ENCODE data around the gene MCF2L.
"Not testable (repeated sequence)": the region's sequence is repeated elsewhere in the genome, so short reads cannot be mapped to it uniquely, and the experiment has no call there.

Gene MCF2L

DNA sequence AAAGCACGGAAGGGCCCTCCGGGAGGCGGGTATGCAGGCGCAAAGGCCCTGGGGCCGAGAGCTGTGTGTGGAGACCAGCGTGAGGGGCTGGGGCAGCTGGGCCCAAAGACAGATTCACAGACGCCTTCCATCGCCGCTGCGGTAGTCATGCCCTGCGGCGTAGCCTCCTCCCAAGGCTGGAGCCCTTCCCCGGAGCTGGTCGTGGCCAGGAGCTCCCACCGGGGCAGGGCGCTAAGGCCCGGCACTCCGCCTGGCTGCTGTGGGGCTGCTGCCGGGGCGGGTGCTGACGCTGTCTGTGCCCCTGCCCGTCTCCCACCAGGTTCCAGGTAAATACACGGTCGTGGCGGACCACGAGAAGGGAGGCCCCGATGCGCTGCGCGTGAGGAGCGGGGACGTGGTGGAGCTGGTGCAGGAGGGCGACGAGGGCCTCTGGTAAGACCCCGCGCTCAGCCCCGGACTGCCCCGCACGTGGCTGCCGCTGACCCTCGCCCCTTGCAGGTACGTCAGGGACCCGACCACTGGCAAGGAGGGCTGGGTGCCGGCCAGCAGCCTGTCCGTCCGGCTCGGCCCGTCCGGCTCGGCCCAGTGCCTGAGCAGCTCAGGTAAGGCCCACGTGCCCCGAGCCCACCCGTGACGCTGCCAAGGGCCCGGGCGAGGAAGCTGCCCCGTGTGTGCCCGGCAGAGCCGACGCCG is 127.2 kb downstream of the MCF2L start:
- DNase-seq (ENCODE audit: low spot score): no peak

DNA sequence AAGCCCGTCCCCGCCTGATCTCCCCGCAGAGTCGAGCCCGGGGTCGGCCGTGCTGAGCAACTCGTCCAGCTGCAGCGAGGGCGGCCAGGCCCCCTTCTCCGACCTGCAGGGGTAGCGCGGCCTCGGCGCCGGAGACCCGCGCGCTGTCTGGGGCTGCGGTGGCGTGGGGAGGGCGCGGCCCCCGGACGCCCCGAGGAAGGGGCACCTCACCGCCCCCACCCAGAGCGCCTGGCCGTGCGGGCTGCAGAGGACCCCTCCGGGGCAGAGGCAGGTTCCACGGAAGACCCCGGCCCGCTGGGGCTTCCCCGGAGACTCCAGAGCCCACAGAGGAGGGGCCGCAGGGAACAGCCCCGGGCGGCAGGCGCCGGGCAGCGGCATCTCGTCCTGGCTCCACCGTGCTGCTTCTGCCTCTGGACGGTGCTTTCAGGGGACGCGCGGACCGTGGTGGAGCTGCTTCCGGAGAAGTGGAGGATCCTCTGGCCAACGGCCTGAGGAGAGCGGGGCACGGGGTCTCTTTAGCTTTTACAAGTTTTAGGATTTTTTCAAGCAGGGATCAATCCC is 127.8 kb downstream of the MCF2L start:
- DNase-seq (ENCODE audit: low spot score): no peak

DNA sequence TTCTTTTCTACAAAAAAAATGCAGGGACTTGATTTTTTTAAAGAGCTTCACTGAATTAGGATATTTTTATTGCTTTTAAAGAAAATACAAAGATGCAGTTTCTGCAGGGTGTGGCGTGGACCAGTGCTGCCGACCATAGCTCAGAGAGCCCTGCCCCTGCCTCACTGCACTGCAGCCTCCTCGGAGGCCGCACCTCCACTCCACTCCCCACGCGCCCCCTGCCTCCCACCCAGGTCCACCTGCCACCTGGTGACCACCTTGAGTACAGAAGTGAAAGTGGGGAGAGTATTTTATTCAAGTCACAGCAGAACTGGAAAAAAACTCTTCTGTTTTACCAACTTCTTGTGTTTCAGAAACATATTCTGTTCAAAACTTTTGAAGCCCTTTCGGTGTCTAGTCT is 128.6 kb downstream of the MCF2L start:
- no peak for DNase-seq (ENCODE audit: low spot score)

DNA sequence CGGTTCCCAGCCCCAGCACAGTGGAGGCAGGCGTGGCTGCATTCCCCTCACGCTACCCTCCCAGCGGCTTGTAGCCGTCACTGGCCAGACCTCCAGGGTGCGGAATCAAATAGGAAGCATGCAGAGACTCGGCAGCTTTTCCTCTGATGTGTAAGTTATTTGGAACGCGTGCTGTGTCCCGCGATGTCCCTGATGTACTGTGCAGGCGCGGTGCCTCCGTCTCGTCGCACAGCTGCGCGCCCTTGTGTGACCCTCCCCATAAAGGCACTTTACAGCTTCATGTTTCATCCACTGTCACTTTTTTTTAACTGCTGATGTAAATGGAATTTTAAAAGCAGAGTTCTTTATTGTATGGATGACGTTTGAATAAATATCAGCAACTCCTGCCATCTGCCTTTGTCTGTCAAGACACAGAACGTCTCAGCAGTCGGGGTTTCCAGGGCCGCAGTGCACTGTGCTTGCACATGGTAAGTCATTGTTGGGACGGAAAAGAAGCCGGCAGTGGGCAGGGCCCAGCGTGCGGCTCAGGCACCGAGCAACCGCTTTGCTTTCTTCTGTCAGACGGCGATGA is 129.2 kb downstream of the MCF2L start:
- no peak for DNase-seq (ENCODE audit: low spot score)

DNA sequence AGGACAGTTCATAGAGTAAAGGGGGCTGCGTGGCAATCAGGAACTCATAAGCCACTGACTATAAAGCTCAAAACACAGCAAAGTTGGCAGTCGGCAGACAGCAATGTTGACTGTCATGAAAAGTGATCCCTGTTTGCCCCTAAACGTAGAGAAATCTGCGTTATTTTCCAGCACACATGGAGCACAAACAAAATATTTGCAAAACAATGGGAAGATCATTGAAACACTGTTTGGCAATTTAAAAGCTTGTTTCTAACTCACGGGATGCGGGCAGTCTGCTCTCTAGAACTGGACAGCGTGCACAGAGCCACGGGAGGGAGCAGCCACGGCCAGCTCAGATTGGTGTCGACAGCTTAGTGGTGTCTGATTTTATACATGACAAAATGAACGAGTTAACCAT is 130.1 kb downstream of the MCF2L start:
- no peak for DNase-seq (ENCODE audit: low spot score)

DNA sequence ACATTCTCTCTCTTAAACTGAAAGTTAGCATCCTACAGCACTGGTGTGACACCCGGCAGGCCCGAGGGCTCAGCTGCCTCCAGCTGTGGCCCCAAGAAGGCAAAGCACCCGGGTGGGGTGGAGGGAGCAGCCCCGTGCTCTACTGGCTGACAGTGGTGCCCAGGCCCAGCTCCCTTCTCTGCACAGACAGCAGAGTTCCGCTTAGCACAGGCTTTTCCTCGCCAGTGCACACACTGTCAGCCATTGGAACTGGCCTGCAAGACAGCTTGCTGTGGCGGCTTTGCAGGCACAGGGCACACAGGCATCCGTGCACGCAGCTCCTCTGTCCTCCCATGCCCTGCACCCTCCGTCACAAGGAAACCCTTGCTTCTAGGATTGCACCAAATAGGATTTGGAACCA is 133.3 kb downstream of the MCF2L start:
- not testable (repeated sequence) for DNase-seq (ENCODE audit: low spot score)

DNA sequence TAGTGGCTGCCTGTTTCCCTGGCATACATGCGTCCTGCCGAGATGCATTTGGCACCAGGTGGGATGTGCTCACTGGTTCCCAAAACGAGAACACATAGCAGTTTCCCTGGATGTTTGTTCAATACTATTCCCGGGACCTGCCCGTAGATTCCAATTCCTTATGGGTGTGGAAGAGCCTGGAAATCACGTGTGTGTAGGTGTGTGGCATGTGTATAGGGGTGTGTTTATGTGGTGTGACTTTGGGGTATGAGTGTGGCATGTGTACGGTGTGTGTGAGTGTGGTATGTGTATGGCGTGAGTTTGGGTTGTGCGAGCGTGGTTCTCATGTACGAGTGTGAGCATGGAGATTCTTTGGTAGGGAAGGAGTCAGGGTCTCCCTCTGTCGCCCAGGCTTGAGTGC is 133.7 kb downstream of the MCF2L start:
- no peak for DNase-seq (ENCODE audit: low spot score)

DNA sequence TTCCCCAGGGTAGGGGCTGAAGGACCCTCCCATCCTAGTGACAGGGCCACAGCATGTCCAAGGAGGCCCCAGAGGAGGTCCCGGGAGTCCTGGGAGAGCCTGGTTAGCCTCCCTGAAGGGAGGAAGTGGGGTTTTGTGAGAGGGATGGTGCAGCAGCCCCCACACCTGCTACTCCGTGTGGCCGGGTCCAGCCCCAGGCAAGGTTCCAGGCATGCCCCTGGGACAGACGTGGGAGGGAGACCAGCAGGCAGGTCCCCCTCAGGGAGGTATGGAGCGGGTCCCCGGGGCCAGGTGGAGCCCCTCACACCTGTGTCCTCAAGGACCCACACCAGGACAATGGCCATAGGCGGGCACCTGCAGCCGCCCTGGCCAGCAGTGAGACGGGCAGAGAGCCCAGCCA is 134.6 kb downstream of the MCF2L start:
- DNase-seq (ENCODE audit: low spot score): no peak

DNA sequence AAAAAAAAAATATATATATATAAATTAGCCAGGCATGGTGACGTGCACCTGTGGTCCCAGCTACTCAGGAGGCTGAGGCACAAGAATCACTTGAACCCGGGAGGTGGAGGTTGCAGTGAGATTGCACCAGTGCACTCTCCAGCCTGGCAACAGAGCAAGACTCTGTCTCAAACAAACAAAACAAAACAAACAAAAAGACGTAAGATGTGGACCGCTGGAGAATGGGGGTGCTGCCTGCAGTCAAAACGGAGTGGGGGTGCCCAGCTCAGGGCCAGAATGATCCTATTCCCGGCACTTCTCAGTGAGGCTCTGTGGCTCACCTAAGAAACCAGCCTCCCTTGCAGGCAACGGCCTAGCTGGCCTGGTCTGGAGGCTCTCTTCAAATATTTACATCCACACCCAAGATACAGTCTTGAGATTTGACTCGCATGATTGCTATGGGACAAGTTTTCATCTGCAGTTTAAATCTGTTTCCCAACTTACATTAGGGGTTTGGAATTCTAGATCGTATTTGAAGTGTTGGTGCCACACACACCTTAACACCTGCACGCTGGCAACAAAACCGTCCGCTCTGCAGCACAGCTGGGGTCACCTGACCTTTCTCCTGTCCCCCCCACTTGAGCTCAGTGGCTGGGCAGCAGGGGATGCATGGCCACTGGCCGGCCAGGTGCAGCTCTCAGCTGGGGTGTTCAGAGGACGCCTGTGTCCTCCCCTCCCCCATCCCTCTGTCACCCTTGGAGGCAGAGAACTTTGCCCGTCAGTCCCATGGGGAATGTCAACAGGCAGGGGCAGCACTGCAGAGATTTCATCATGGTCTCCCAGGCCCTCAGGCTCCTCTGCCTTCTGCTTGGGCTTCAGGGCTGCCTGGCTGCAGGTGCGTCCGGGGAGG is 136.3 kb downstream of the MCF2L start, which contains the start of gene F7:
F7 (plus strand) TSS at position 760 of the 889 bp plus-strand sequence; CDS start at position 811, 51 bp downstream.
- DNase-seq (ENCODE audit: low spot score): peak; percentile 95

DNA sequence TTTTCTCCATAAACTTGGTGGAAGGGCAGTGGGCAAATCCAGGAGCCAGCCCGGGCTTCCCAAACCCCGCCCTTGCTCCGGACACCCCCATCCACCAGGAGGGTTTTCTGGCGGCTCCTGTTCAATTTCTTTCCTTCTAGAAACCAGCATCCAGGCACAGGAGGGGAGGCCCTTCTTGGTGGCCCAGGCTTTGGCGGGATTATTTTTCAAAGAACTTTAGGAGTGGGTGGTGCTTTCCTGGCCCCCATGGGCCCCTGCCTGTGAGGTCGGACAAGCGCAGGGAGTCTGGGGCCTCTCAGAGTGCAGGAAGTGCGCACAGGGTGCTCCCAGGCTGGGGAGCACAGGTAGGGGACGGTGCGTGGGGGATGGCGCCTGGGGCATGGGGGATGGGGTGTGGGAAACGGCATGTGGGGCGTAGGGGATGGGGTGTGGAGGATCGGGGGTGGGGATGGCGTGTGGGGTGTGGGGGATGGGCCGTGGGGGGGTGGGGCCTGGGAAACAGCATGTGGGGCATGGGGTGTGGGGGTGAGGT is 137.0 kb downstream of the MCF2L start:
- peak; percentile 44 for DNase-seq (ENCODE audit: low spot score)

DNA sequence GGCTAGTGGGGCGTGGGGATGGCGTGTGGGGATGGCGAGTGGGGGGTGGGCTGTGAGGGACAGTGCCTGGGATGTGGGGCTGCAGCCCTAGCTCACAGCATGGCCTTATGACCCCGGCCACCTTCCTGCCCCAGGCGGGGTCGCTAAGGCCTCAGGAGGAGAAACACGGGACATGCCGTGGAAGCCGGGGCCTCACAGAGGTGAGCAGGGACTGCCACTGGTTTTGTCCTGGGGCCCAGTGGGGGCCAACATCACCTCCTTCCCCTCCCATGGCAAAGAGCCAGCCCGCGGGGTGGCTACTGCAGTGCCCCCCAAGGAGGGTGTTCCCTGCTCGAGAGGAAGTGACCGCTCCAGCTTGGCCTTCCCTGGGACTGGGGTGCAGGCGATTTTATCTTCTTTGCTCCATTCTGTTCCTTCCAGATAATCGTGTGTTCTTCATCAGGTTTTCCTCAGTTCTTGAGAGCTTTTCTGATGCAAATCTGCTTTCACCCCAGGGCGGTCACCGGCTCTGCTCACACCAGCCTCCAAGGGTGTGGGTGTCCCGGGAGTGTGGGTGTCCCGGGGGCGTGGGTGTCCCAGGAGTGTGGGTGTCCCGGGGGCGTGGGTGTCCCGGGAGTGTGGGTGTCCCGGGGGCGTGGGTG is 137.8 kb downstream of the MCF2L start:
- DNase-seq (ENCODE audit: low spot score): no peak

DNA sequence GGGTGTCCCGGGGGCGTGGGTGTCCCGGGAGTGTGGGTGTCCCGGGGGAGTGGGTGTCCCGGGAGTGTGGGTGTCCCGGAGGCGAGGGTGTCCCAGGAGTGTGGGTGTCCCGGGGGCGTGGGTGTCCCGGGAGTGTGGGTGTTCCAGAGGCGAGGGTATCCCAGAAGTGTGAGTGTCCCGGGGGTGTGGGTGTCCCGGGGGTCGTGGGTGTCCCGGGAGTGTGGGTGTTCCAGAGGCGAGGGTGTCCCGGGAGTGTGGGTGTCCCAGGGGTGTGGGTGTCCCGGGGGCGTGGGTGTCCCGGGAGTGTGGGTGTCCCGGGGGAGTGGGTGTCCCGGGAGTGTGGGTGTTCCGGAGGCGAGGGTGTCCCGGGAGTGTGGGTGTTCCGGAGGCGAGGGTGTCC is 139.5 kb downstream of the MCF2L start:
- not testable (repeated sequence) for DNase-seq (ENCODE audit: low spot score)

DNA sequence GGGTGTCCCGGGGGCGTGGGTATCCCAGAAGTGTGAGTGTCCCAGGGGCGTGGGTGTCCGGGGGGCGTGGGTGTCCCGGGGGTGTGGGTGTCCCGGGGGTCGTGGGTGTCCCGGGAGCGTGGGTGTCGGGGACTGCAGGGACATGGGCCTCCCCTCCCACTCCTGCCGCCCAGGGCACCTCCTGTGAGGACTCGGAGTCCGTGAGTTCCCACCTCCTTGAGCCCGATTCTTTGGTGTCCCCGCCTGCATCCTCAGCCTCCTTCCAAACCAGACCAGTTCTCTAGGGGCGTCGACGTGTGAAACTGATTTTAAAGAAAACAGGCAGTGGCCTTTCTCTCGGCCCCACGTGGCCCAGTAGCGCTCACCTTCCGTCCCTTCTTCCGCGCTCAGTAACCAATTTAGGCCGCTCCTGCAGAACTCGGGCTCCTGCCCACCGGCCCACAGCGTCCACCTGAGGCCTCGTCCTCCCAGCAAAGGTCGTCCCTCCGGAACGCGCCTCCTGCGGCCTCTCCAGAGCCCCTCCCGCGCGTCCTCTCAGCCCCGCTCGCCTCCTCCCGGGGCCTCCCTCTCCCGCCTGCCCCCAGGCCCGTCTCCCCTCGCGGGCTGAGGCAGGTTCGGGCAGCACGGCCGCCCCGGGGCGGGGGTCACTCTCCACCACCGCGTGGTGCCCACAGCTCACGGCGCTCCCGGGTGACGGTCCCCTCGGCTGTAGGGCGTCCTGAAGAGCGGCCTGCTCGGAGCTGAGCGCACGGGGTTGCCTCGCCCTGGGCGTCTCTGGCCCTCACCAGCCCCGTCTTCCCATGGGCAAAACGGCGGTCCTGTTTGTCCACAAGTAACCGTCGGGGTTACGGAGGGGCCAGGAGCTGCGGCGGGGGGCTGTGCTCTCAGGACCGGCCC is 140.4 kb downstream of the MCF2L start:
- no peak for DNase-seq (ENCODE audit: low spot score)

DNA sequence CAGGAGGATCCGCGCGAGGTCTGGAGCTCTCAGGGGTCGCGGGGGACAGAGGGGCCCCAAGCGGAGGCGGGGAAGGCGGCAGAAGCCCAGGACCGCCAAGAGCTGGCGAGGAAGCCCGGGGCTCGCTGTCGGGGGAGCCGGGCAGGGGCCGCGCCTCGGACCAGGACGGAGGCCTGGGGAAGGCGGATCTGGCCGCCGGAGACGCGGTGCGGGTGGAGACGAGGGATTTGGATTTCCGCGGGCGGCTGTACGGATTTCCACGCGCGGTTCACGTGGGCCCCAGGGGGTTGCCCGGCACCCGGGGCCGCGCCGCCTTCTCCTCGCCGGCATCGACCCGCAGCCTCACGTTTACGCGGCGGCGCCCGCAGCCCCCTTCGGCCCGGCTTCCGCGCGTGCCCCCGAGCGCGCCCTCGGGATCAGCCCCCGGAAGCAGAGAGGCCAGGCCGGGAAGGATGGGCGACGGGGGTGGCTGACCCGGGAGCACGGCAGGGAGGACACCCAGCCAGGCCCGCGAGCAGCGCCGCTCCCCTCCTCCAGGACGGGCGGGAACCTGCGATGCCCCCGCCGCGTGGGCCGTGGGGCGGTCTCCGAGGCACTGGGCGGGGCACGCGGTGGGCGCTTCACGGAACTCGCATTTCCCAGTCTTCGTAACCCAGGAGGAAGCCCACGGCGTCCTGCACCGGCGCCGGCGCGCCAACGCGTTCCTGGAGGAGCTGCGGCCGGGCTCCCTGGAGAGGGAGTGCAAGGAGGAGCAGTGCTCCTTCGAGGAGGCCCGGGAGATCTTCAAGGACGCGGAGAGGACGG is 141.2 kb downstream of the MCF2L start:
- DNase-seq (ENCODE audit: low spot score): no peak

DNA sequence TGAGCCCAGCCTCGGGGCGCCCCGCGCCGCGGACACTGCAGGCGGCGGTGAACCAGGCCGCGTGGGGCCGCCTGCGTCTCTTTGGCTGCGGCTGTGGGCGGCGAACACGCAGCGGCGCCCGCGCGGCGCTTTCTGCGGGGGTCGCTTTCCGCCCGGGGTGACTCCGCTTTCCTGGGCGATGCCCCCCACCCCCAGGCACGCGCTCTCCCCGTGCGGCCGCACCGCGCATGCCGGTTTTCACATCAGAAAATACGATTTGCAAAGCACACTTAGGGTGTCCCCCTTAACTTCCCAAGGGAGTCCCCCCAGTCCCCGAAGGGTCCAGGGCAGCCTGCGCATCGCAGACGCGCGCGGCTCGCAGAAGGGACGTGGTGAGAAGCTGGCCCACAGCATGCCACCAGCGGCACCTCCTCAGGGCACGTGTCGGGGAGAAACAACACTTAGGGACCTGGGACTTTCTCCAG is 141.9 kb downstream of the MCF2L start:
- no peak for DNase-seq (ENCODE audit: low spot score)

DNA sequence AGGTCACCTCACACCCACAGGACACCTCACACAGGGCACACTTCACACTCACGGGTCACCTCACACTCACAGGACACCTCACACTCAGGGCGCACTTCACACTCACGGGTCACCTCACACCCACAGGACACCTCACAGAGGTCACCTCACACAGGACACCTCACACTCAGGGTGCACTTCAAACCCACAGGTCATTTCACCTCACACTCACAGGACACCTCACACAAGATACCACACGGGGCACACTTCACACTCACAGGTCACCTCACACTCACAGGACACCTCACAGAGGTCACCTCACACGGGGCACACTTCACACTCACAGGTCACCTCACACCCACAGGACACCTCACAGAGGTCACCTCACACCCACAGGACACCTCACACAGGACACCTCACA is 142.8 kb downstream of the MCF2L start:
- DNase-seq (ENCODE audit: low spot score): not testable (repeated sequence)

DNA sequence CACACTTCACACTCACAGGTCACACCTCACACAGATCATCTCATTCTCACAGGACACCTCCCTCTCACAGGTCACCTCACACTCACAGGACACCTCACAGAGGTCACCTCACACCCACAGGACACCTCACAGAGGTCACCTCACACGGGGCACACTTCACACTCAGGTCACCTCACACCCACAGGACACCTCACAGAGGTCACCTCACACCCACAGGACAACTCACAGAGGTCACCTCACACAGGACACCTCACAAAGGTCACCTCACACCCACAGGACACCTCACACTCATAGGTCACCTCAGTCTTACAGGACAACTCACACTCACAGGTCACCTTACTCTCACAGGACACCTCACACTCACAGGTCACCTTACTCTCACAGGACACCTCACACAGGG is 143.5 kb downstream of the MCF2L start:
- DNase-seq (ENCODE audit: low spot score): not testable (repeated sequence)

DNA sequence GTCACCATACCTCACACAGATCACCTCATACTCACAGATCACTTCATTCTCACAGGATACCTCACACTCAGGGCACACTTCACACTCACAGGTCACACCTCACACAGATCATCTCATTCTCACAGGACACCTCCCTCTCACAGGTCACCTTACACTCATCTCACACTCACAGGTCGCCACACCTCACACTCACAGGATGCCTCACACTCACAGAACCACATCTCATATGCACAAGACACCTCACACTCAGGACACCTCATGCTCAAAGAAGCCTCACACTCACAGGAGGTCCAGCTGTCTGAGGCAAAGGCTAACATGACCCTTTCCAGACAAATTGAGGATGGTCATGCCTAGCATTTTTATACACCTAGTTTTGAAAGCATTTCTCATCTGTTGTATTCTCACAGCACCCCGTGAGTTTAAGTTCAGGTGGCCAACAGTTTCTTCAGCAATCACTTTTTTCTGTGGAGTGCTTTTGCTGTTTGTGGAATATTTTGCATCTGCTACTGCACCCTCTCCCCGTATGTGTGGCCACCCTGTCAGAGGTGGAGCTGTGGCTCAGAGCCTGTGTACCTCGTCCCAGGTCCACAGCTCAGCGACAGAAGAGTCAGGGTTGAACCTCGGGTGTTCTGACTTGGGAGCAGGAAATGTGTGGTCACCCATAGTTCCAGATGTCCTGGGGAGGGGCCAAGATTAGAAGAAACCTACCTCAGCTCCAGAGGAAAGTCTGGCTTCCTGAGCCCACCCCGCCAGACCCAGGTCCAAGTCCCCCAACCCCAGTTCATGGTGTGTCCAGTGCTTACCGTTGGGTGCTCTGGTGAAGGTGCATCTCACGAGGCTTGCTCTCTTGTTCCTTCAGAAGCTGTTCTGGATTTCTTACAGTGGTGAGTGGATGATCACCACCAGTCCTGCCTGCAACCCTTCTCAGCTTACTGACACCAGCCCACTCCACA is 144.2 kb downstream of the MCF2L start:
- no peak for DNase-seq (ENCODE audit: low spot score)

DNA sequence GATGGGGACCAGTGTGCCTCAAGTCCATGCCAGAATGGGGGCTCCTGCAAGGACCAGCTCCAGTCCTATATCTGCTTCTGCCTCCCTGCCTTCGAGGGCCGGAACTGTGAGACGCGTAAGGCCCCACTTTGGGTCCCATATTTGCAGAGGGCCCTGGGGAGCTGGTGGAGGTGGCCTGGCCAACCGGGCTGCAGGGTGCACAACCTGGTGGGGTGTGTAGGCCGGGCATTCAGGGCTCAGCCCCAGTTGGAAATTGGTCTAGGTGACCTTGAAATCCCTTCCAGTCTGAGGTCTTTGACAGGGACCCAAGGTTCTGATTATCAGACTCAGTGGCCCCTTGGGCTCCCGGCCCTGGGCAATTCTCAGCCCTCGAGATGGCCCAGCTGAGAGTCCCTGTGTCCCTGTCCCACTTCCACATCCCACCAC is 144.8 kb downstream of the MCF2L start:
- DNase-seq (ENCODE audit: low spot score): no peak
